GM11168 (cell line): ENCODE measurements around the gene CRB2.

Experiments
- in situ Hi-C: fragments of 300-500 bp; cut with MboI; formaldehyde crosslinking; loops from one replicate; pipeline ENCODE4 v1.12.0; 2022; ENCODE audit warnings: low sequenced_read_pairs; ENCODE audit not compliant: unreplicated experiment

Gene CRB2

DNA sequence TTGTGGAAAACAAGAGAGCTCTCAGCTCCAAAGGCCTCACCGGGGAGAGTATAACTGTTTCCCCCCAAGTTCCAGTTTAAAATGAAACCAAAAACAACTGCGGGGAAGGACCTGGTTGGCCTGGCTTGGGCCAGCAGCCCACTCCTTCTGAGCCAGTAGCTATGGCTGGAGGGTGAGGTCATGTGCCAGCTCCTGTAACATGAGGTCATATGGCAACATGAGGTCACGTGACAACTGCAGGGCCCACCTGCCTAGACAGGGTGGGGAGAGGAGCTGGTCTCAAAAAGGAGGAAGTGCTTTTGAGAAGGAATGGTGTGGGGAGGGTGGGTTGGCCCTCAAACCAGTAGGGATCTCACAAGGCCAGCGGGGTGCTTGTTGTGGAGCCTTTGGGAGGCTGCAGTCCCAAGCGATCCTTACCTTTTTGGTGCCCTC, 29.3 kb upstream of the CRB2 start:
- in situ Hi-C loops, result loop anchor here (25.0 kb wide), 1 partner anchor 89 kb away; no protein-coding TSS in a partner anchor

DNA sequence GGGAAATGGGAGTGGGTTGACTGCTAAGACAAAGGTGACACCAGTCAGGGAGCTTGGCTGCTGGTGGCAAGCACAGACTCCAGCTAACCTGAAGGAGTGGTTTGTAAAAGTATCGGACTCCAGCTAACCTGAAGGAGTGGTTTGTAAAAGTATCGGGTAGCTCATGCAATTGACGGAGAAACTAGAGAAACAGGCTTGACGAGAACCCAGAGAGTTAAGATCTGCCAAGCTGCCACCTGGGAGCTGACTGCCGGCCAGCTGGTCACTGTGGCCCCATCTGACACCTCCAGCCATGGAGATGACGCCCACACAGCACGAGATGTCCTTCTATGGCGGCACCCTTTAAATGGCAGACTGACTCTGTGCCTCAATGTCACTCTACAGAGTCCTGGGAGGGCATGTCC, 28.3 kb upstream of the CRB2 start:
- in situ Hi-C loops, result loop anchor here (25.0 kb wide), 1 partner anchor 90 kb away; no protein-coding TSS in a partner anchor

DNA sequence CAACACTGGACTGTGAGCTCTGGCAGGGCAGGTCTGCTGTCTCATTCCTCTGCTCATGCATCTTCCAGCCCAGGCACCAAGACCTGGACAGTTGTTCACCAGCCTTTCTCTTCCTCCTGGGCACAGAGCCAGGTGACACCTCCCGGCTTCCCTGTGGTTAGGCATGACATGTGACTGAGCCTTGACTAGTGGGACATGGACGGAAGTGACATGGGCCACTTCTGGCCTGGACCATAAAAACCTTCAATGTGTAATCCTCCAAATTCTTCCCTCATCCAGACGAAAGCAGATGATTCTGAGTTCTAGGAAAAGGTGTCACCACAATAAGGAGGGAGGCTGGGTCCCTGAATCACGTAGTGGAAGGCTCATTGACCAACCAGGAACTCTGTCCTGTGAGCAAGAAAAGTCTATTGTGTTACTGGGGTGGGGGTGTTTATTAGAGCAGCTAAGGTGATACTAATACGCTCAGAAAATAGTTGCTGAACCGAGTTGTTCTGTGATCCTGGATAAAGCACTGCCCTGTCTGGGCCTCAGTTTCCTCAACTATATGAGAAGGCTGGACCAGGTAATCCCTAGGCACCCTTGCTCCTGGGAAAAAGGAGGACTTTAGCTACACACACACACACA, 26.6 kb upstream of the CRB2 start:
- in situ Hi-C loops, result loop anchor here (25.0 kb wide), 1 partner anchor 92 kb away; no protein-coding TSS in a partner anchor

DNA sequence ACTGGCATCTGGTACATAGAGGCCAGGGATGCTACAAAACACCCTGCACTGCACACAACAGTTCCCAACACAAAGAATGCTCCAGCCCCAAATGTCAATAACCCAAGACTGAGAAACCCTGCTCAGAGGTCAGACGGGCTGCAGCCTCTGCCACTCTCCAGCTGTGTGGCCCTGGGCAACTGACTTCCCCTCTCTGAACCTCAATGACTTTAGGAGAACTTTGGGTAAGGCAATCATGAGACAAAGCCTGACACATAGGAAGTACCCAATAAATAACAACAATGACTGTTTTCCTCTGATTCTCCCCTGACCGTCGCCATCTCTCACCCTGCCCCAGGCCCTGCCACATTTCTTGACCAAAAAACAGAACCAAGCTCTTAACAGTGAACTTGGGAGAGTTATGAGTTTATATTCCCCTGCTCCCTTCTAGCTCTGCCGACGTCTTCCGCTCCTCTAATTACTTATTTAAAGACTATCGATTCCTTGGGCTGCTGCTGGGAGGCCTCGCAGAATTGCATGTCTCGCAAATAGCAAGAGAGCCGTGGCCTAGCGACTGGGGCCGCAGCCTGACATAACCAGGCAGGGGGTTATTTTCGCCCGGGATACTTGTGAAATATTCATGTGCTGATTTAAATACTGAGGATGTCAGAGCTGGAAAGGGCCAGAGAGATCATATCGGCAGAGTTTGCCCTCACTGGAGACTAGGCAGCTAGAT, 24.5 kb upstream of the CRB2 start:
- in situ Hi-C loops, result loop anchor here (25.0 kb wide), 1 partner anchor 94 kb away; no protein-coding TSS in a partner anchor

DNA sequence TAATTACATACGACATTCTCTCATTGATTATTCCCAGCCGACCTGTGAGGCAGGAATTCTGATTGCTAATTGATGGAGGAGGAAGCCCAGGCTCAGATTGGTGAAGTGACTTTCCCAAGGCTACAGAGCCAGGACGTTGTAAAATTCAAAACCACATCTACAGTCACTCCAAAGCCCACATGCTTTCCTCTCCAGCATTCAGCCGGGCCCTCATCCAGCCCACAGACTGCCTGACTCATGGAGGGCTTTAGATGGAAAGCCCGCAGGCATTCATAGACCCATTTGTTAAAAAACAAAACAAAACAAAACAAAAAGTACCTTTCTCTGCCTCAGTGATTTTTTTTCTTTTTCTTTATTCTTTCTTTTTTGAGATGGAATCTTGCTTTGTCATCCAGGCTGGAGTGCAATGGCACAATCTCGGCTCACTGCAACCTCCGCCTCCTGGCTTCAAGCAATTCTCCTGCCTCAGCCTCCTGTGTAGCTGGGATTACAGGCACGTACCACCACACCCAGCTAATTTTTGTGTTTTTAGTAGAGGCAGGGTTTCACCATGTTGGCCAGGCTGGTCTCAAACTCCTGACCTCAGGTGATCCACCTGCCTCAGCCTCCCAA, 22.8 kb upstream of the CRB2 start:
- in situ Hi-C loops, result loop anchor here (25.0 kb wide), 1 partner anchor 96 kb away; no protein-coding TSS in a partner anchor

DNA sequence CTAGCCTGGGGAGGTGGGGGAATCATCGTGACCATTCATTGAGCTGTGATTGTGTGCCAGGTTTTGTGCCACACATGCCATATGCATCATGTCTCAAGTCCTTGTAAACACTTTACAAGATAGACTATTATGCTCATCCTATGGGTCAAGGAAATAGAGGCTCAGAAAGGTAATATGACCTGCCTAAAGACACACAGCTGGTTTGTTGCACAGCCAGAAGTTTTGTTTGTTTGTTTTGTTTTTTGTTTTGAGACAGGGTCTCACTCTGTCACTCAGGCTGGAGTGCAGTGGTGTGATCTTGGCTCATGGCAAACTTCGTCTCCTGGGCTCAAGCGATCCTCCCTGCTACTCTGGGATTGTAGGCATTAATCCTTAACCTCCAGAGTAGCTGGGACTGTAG, 21.4 kb upstream of the CRB2 start:
- in situ Hi-C loops, result loop anchor here (25.0 kb wide), 1 partner anchor 97 kb away; no protein-coding TSS in a partner anchor

DNA sequence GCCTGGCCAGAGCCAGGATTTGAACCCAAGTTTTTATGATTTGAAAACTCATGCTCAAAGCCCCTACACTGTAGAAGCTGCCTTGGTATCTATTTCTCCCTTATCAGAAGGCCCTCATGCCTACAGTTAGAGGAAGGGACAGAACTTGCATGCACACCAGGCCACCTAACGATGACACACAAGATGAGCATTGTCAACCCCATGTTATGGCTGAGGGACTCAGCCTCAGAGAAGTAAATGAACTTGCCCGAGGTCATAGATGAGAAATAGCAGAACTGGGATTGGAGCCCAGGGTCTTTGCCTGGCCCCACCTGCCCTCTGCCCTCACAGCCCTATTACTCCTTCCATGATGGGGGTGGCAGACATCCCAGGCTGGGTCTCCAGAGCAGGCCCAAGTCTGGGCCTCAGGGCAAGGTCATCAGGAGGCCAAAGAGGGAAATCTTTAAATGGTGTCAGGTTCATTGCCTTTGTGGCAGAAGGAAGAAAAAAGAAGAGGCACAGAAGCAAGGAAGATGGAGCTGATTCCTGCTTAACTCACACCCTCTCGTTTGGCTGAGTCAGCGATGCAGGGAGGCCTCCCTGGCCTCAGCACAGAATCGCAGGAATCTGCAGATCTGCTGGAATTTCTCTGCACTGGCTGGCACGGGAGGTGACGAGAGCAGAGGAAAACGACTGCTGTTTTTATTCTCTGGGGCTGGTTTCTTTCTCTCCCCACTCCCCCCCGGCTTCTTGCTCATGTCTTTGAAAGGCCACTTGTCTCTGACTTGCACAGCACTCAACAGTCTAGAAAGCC, 20.6 kb upstream of the CRB2 start:
- in situ Hi-C loops, result loop anchor here (25.0 kb wide), 1 partner anchor 98 kb away; no protein-coding TSS in a partner anchor

DNA sequence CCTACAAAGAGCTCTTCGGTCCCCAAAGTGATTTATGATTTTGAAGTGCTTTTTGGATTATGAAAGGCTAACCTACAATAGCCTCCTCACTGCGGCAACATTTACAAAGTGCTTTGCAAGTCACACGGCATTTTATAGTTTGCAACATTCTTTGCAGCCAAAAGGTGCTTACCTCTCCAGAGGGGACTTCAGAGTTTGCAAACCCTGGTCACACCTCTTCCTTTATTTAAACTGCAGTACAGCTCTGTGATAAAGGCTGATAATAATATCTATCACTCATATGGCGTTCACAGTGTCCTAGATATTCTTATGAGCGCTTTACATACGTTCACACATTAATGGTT, 20.0 kb upstream of the CRB2 start:
- in situ Hi-C loops, result loop anchor here (25.0 kb wide), 1 partner anchor 99 kb away; no protein-coding TSS in a partner anchor

- in situ Hi-C loops, result loop anchor here (25.0 kb wide), 1 partner anchor 99 kb away; no protein-coding TSS in a partner anchor
These were observed 19.5 kb upstream of the CRB2 start for GRCh38 chr9:123336449-123336848.

GRCh38 chr9:123336959-123337358, 19.0 kb upstream of the CRB2 start:
- in situ Hi-C loops, result loop anchor here (25.0 kb wide), 1 partner anchor 100 kb away; no protein-coding TSS in a partner anchor

GRCh38 chr9:123337971-123338370, 18.0 kb upstream of the CRB2 start:
- in situ Hi-C loops, result loop anchor here (25.0 kb wide), 1 partner anchor 101 kb away; no protein-coding TSS in a partner anchor

DNA sequence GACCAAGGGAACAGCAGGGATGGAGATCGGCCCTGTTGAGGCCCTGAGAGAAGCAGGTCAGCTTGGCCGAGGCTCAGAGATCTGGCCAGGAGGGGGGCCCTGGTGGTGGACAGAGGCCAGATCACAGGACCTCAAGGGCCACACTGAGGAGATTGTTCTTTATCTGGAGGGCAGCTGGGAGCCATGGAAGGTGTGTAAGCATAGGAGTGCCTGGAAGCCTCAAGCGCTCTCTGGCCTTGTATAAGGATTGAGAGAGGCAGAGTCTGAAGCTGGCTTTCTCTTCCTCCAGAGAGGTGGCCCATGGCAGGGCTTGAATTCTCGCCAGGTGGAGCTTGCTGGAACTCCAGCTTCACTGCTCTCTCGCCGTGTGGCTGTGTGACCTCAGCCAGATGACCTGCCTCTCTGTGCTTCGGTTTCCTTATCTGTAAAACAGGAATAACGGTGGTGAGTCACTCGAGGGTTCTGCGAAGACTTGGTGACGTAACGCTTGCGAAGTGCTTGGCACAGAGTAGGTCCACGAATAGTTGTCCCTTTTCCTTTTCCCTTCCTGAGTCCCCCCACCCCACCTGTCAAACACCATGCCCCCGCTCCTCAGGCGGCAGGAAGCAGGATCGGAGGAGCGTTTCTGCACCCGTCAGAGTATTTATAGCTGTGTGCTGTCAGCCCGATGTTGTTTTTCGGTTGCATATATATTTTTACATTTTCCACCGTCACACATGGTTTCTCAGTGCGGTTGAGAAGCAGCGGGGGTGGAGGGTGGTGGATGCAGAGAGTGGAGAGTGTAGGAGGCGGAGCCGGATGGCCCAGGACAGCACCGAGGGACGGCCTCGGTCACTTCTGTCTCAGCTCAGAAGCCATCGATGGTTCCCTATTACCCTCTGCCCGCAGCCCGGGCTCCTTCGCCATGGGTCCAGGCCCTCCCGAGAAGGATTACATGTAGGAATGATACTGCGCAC, 17.0 kb upstream of the CRB2 start:
- in situ Hi-C loops, result loop anchor here (25.0 kb wide), 1 partner anchor 102 kb away; no protein-coding TSS in a partner anchor

DNA sequence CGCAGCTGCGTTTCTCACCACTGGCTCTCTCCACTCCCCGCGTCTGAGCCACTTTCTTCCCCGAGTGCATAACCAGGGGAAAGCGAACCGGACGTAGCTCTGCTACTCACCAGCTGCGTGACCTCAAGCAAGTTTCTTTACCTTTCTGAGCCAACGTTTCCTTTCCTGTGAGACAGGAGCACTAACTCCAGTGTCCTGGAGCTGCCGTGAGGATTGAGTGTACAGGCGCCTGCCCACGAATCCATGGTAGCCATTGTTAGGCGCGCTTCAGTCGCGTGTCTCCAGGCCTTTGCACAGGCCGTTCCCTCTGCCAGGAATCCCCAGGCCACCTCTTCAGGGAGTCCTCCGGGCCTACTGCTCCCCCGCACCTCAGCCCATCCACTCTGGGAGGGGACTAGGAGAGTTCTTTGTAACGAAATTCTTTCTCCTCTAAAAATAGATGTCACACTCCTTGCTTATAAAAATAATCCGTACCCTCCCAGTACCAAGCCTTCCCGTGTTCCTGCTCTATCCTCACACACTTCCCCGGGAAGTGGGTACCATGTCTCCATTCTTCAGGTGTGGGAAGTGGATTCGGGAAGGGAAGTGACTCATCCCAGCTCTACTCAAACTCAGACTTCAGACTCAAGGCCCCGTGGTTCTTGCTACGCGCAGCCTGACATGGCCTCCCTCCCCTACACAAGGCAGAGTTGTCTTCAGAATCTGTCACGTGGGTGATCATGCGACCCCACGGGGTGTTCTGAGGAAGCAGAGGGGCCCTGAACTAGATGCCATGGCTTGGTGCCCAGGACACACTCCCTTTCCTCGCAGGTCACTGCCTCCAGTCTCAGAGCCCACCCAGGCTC, 16.1 kb upstream of the CRB2 start:
- in situ Hi-C loops, result loop anchor here (25.0 kb wide), 1 partner anchor 103 kb away; no protein-coding TSS in a partner anchor

DNA sequence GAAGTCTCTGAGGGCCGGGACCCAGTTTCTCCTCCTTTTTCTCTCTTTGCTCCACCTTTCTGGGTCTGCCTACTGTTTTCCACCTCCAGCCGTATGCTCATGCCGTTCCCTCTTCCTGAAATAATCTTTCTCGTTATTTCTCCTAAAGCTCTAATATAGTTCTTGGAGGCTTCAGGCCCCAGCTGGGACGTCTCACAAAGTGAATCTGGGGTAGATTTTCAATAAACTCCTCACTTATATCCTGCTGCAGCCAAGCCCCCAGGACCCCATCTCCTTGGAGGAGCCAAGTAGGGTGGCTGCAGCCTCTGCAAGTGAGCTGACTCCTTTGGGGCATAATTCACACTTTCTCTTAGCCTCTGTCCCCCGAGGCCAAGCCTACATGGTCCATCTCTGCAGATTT, 14.2 kb upstream of the CRB2 start:
- in situ Hi-C loops, result loop anchor here (25.0 kb wide), 1 partner anchor 105 kb away; no protein-coding TSS in a partner anchor

GRCh38 chr9:123342247-123342646, 13.8 kb upstream of the CRB2 start:
- in situ Hi-C loops, result loop anchor here (25.0 kb wide), 1 partner anchor 105 kb away; no protein-coding TSS in a partner anchor

DNA sequence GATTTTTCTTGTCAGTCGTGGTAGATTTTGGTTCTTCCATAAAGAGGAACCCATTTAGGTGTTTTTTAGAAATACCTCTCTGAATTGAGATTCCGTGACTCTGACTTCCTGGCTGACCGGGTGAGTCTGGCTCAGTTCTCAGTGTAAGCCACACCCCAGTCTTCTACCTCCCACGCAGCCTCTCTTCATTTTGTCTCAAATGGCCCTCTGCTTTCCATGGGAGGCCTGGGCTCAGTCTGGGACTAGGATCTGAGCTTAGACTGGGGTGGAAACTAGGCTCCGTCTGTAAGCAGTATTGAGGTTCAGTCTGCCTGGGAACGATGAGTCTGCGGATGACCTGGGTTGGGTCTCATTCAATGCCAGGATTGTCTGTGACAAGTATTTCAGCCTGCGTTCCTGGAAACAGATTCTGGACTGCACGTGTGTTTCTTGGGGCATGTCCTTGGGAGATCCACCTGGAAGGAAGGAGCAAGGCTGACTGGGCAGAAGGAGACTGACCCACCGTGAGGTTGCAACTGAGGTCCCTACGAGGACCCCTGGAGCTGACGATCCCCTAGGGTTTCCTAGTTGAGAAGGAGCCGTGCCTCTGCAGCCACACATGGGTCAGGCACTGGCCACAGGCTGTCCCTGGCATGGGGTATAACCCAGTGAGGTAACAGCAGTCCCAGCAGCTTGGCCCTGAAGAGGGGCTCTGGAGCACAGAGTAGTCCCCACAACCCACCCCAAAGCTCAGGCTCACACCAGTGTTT, 12.4 kb upstream of the CRB2 start:
- in situ Hi-C loops, result loop anchor here (25.0 kb wide), 1 partner anchor 106 kb away; no protein-coding TSS in a partner anchor
